Hepatocyte (in vitro differentiated cells): ENCODE results near the gene COL9A2.

Source experiments
- CTCF ChIP-seq: fragments of 200-600 bp; sonication (generic); IDR thresholded peaks from 2 replicates; pipeline ENCODE4 v1.5.1; 2016; ENCODE audit warnings: antibody characterized with exemption, mild to moderate bottlenecking; ENCODE audit not compliant: poor library complexity
- EZH2 ChIP-seq: fragments of 200-600 bp; sonication (generic); IDR thresholded peaks from 2 replicates; pipeline ENCODE4 v1.6.1; 2016; ENCODE audit warnings: antibody characterized with exemption, mild to moderate bottlenecking, borderline replicate concordance
- EZH2phosphoT487 ChIP-seq: fragments of 200-600 bp; sonication (generic); IDR thresholded peaks from one replicate; pipeline ENCODE4 v1.6.1; 2018; ENCODE audit warnings: antibody characterized with exemption, mild to moderate bottlenecking, low read depth, moderate library complexity; ENCODE audit not compliant: unreplicated experiment, severe bottlenecking

- TF ChIP-seq CTCF: no peak
- TF ChIP-seq EZH2: no peak
- no peak for TF ChIP-seq EZH2phosphoT487
Measured at GRCh38 chr1:40352126-40352525, 35.0 kb upstream of the COL9A2 start.
